Mesothelial cell of epicardium (in vitro differentiated cells): Measurements from ENCODE around the gene ADGRG2. TPM values are rescaled to one million over a fixed set of nuclear protein-coding genes. Genes with fewer than 3 reads are reported as not detected.

Source experiments
- DNase-seq, 2 experiments: peaks; one replicate each; pipeline ENCODE4 v3.0.0; 2021; ENCODE audit warnings: low spot score in 2 of 2; ENCODE audit not compliant: unreplicated experiment in 2 of 2
- H3K27ac Mint-ChIP-seq: 2 replicates; pipeline ENCODE4 v1.8.0; 2021; ENCODE audit warnings: mixed read lengths
- H3K27me3 Mint-ChIP-seq: 2 replicates; pipeline ENCODE4 v1.8.0; 2021; ENCODE audit warnings: low read depth, mixed read lengths
- H3K36me3 Mint-ChIP-seq: 2 replicates; pipeline ENCODE4 v1.8.0; 2021; ENCODE audit warnings: mixed read lengths
- H3K4me1 Mint-ChIP-seq: 2 replicates; pipeline ENCODE4 v1.8.0; 2021; ENCODE audit warnings: mixed read lengths
- H3K4me3 Mint-ChIP-seq: 2 replicates; pipeline ENCODE4 v1.8.0; 2021; ENCODE audit warnings: mild to moderate bottlenecking, moderate library complexity, mixed read lengths
- H3K9me3 Mint-ChIP-seq: 2 replicates; pipeline ENCODE4 v1.8.0; 2021; ENCODE audit warnings: mixed read lengths
- total RNA-seq: library from RNA; stranded (reverse); gene quantifications from 3 replicates; pipeline ENCODE4 v1.2.1, GENCODE V29; 2021
- TF ChIP-seq, protein P1 (sequence below): fragments of 200-600 bp; sonication (generic); IDR thresholded peaks from one replicate; pipeline ENCODE4 v1.5.0; 2021; ENCODE audit warnings: antibody characterized with exemption; ENCODE audit not compliant: unreplicated experiment

Gene ADGRG2
- total RNA-seq, 1 donor from 2014 or later, result 0.98 TPM

DNA sequence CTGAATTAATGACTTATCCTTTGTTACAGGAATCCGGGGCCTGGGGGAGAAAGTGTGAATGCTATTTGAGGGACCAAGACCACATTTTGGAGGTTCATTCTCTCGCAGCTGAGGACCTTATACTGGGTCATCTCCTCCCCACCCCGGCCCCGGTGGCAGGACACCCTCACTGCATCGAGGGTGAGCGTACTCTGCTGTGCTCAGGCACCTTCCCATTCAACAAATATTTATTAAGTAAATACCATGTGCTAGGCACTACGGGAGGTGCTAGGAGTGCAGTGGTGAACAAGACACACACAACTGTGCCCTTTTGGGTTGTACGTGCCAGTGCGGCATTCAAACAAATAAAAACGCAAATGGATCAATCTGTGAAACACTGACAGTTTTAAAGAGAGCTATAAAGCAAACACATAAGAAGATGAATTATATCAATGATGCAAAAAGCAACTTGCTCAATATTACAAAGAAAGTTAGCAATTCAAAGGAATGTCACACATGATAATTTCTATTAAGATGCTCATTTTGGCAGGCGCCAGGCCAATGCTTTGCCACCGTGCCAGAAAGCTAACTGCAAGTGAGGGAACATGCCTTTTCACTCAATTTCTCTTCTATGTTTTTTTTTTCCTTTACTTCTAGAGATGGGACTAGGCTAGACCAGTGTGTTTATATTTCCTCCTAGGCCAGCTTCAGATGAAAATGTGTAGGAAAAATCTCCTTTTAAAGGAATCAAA is 24.6 kb downstream of the ADGRG2 start:
- peaks cover 6% of the 10 kb centered on the region for H3K4me1 Mint-ChIP-seq
- no peak overlapping the region for H3K4me3 Mint-ChIP-seq
- no peaks in the 10 kb centered on the region for H3K36me3 Mint-ChIP-seq
- TF ChIP-seq, protein P1, sequence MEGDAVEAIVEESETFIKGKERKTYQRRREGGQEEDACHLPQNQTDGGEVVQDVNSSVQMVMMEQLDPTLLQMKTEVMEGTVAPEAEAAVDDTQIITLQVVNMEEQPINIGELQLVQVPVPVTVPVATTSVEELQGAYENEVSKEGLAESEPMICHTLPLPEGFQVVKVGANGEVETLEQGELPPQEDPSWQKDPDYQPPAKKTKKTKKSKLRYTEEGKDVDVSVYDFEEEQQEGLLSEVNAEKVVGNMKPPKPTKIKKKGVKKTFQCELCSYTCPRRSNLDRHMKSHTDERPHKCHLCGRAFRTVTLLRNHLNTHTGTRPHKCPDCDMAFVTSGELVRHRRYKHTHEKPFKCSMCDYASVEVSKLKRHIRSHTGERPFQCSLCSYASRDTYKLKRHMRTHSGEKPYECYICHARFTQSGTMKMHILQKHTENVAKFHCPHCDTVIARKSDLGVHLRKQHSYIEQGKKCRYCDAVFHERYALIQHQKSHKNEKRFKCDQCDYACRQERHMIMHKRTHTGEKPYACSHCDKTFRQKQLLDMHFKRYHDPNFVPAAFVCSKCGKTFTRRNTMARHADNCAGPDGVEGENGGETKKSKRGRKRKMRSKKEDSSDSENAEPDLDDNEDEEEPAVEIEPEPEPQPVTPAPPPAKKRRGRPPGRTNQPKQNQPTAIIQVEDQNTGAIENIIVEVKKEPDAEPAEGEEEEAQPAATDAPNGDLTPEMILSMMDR, result no peak
- no peak for DNase-seq
- peaks cover 26% of the 10 kb centered on the region for H3K9me3 Mint-ChIP-seq
- no peaks in the 10 kb centered on the region for H3K27me3 Mint-ChIP-seq
- no peak overlapping the region for H3K27ac Mint-ChIP-seq

DNA sequence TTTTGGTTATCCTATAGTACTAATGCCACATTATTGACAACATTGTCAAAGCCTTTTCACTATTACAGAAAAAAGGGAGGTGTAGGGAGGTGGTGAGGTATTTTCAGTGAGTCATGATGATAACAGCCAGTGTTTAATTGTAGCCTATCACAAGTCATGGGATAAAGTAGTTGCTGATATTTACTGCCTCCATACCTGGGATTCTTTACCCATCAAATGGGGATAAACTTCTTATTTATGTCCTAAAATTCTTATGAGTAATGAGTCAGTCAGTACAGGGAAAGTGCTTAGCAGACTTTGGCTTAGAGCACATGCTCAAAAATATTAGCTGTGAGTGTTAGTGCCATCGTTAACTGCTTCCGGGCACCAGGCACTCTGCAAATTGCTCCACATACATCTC is 25.7 kb downstream of the ADGRG2 start:
- peaks cover 6% of the 10 kb centered on the region for H3K4me1 Mint-ChIP-seq
- no peaks in the 10 kb centered on the region for H3K27me3 Mint-ChIP-seq
- no peak for DNase-seq
- H3K9me3 Mint-ChIP-seq, result peaks cover 31% of the 10 kb centered on the region
- H3K36me3 Mint-ChIP-seq, result no peaks in the 10 kb centered on the region
- H3K27ac Mint-ChIP-seq, result no peak overlapping the region
- TF ChIP-seq, protein P1, result no peak
- H3K4me3 Mint-ChIP-seq, result no peak overlapping the region

DNA sequence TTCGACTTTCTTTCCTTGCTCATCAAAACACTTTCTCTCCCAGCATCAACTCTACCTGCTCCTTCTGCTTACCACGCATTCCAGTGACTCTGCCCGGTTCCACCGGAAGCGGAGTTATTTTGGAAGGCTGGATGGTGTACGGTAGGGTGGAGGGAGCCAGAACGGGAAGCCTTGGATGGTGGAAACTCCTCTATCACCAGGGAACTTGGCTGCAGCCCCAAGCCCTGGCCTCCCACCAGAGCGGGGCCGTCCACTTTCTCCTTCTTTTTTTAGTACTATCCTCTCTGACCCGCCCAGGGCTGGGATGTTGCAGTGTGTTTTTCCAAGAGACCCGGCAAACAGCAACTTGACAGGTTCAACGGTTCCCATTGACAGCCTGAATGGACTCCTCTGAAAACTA is 27.6 kb downstream of the ADGRG2 start:
- TF ChIP-seq, protein P1, result no peak
- Mint-ChIP-seq H3K4me3 (no peak overlapping the region), H3K9me3 (peaks cover 42% of the 10 kb centered on the region), H3K27me3 (no peaks in the 10 kb centered on the region), H3K4me1 (peaks cover 6% of the 10 kb centered on the region), H3K27ac (no peak overlapping the region), H3K36me3 (peaks cover 2% of the 10 kb centered on the region)
- DNase-seq, result no peak

DNA sequence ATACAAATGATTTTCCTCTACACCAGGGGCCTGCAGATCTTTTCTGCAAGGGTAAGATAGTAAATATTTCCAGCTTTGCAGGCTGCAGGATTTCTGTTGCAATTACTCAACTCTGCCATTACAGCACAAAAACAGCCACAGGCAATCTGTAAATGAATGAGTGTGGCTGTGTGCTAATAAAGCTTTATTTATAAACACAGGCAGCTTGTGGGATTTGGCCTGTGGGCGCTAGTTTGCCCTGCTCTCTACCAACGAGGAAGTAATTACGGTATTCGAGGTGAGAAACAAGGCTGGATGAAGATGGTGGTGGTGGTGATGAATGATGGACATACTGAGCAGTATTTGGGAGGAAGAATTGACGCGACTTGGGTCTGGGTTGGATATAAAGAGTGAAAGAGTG is 30.7 kb downstream of the ADGRG2 start:
- TF ChIP-seq, protein P1, result no peak
- Mint-ChIP-seq H3K27me3 (peaks cover 1% of the 10 kb centered on the region), H3K27ac (no peak overlapping the region), H3K4me3 (no peak overlapping the region), H3K9me3 (peaks cover 58% of the 10 kb centered on the region), H3K4me1 (peaks cover 2% of the 10 kb centered on the region), H3K36me3 (peaks cover 2% of the 10 kb centered on the region)
- DNase-seq, result no peak

DNA sequence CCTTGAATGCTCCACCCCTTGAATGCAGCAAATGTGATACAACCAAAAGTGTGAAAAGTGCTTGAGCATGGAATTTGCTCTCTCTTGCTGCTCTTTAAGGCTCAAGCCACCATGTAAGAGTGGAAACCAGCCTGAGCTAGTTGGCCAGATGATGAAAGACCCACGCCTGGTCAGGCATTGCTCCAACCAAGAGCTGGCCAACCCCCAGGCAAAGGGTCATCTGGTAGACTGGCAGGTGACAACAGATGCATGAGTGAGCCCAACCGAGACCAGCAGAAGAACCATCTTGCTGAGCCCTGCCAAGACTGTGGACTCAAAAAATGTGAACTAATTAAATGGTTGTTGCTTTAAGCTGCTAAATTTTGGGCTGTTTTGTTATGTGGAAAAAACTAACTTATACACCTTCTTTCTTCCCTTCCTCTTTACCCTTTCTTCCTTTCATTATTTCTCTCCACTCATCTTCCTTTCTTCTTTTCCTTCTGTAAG is 32.7 kb downstream of the ADGRG2 start:
- TF ChIP-seq, protein P1, result no peak

More for the DNA sequence above, 32.7 kb downstream of the ADGRG2 start:
- Mint-ChIP-seq H3K9me3 (peaks cover 65% of the 10 kb centered on the region), H3K27ac (no peak overlapping the region), H3K36me3 (peaks cover 2% of the 10 kb centered on the region), H3K4me1 (no peaks in the 10 kb centered on the region), H3K27me3 (peaks cover 1% of the 10 kb centered on the region), H3K4me3 (no peak overlapping the region)
- no peak for DNase-seq
